ENCODE results near the gene CEP128. TPM values are rescaled to one million over a fixed set of nuclear protein-coding genes. Genes with fewer than 3 reads are reported as not detected.

The CEP128 gene
- total and polyA plus RNA-seq, 2 experiments from 2014 or later: 7.3 to 14.3 TPM

DNA sequence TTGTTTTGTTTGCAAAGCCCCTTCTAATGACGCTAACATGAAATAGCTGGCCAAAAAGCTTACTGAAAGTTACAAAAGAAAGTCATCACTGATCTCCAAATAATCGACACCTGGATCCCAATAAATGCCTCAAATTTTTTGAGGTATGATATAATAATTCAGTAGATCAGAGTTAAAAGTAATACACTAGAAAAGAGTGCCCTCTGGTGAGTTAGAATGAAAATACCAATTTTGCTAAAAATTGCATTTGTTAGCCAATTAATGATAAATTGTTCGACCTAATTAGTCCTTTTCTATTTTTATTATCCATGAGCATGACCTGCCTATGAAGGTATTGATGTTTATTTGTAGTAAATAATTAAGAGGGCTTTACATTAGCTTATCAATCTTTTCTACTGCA is 78.6 kb downstream of the CEP128 start:
- DNase-seq (ENCODE audit: low read depth in 1 of 2, low spot score in 1 of 2): peak in 1 of 2 donors; percentile 5
- TF ChIP-seq CTCF (IDR thresholded peaks at IDR 0.05; ENCODE audit: low read depth, low read length): peak; percentile 35
- Histone ChIP-seq H3K4me3 (no peak overlapping the region), H3K27me3 (no peaks in the 10 kb centered on the region), H3K9me3 (ENCODE audit: low read depth) (no peaks in the 10 kb centered on the region), H3K36me3 (no peaks in the 10 kb centered on the region), H3K4me1 (ENCODE audit: low read depth) (no peaks in the 10 kb centered on the region), H3K27ac (no peak overlapping the region)

- no peak for TF ChIP-seq CTCF (IDR thresholded peaks at IDR 0.05; ENCODE audit: low read depth, low read length)
- H3K4me3 ChIP-seq: no peak overlapping the region
These were observed 79.0 kb downstream of the CEP128 start for GRCh38 chr14:80862541-80862940.

DNA sequence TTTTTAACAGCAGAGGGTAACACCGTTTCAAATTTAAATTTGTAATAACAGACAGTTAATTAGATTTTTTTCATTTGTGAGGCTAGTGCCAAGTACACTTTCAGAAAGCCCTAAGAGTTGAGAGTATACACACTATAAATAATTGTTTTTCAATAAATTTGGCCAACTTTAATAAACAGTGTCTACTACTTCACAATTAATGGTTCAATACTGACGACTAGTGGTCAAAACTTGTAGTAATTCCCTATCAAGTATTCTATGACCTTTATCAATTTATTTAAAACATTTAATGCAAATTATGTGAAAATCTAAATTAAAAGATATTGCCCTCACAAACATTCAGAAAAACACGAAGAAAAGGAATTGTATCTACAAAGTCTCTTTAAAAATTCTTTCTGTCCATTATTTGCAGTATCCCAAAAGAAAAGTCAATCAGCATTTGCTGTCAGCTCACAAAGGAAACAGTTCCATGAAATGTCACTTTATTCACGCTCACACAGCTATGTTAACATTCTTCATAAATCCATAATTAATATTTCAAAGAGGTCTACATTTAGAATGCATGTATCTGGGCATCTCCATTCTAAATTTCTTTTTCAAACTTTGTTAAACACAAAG is 91.2 kb downstream of the CEP128 start:
- Histone ChIP-seq H3K27ac (no peak overlapping the region), H3K9me3 (ENCODE audit: low read depth) (no peaks in the 10 kb centered on the region), H3K27me3 (no peaks in the 10 kb centered on the region), H3K4me3 (no peak overlapping the region), H3K4me1 (ENCODE audit: low read depth) (peaks cover 3% of the 10 kb centered on the region), H3K36me3 (no peaks in the 10 kb centered on the region)
- peak; percentile 54 for TF ChIP-seq CTCF (IDR thresholded peaks at IDR 0.05; ENCODE audit: low read depth, low read length)
- DNase-seq (ENCODE audit: low read depth in 1 of 2, low spot score in 1 of 2): peak; percentile 33 to 68

More at GRCh38 chr14:80862541-80862940, 79.0 kb downstream of the CEP128 start:
- Histone ChIP-seq H3K27ac (no peak overlapping the region), H3K27me3 (no peaks in the 10 kb centered on the region), H3K4me1 (ENCODE audit: low read depth) (no peaks in the 10 kb centered on the region), H3K9me3 (ENCODE audit: low read depth) (no peaks in the 10 kb centered on the region), H3K36me3 (no peaks in the 10 kb centered on the region)
- DNase-seq (ENCODE audit: low read depth in 1 of 2, low spot score in 1 of 2): no peak

DNA sequence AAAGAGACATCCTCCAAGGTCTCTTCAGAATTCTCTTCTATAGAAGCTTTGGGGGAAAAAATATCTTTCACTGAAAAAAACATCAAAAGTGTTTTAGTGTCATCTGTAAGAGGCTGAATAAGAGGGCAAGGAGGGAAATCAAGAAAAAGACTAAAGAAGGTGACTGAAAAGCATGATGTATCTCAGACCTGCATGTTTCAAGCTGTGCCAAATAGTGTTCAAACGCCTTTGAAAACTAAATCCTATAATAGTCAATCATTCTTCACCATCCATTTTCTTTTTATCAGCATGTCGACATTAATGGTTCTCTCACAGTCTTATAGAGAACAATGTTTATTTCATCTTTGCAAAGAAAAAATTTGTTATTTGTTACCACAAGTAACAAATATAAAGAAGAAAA is 94.5 kb downstream of the CEP128 start:
- Histone ChIP-seq H3K4me1 (ENCODE audit: low read depth) (peaks cover 11% of the 10 kb centered on the region), H3K27me3 (no peaks in the 10 kb centered on the region), H3K27ac (no peak overlapping the region), H3K4me3 (no peak overlapping the region), H3K36me3 (no peaks in the 10 kb centered on the region), H3K9me3 (ENCODE audit: low read depth) (no peaks in the 10 kb centered on the region)
- DNase-seq (ENCODE audit: low read depth in 1 of 2, low spot score in 1 of 2): no peak
- TF ChIP-seq CTCF (IDR thresholded peaks at IDR 0.05; ENCODE audit: low read depth, low read length): no peak

DNA sequence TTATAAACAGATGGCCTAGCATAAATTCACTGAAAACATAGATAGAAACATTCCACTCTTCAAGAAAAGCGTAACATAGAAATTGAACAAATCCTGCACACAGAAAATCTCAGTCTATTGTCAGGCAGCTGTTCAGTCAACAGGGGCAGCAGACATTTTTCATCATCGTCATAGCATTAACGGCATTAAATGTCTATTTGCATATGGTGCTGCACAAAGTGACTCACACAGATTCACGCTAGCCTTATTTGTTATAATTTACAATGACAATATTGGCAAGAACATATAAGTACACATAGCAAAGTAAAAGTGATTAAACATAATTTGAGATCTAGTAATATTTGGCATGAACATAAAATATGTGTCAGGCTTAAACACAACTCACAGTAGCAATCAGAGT is 95.7 kb downstream of the CEP128 start:
- no peak overlapping the region for H3K4me3 ChIP-seq
- H3K27ac ChIP-seq: no peak overlapping the region
- H3K36me3 ChIP-seq: no peaks in the 10 kb centered on the region
- TF ChIP-seq CTCF (IDR thresholded peaks at IDR 0.05; ENCODE audit: low read depth, low read length): no peak
- H3K9me3 ChIP-seq (ENCODE audit: low read depth): no peaks in the 10 kb centered on the region
- H3K4me1 ChIP-seq (ENCODE audit: low read depth): peaks cover 19% of the 10 kb centered on the region
- H3K27me3 ChIP-seq: no peaks in the 10 kb centered on the region
- no peak for DNase-seq (ENCODE audit: low read depth in 1 of 2, low spot score in 1 of 2)
